ENCODE results near the gene DLX5. TPM values are rescaled to one million over a fixed set of nuclear protein-coding genes. Genes with fewer than 3 reads are reported as not detected.
A peak's percentile ranks its signal among the peaks of the same experiment; 100 is the strongest.
"Not testable (repeated sequence)": the region's sequence is repeated elsewhere in the genome, so short reads cannot be mapped to it uniquely, and the experiment has no call there.

Gene DLX5
- total RNA-seq, result not detected

GRCh38 chr7:97024209-97025129 lies at the start of gene DLX5:
Gene DLX5 (minus strand): TSS chr7:97024831. CDS start chr7:97024623, 208 bp downstream.
- DNase-seq, result no peak

GRCh38 chr7:97072025-97072424 lies 47.4 kb upstream of the DLX5 start:
- not testable (repeated sequence) for H3K4me1 ChIP-seq, H3K27me3 ChIP-seq, H3K4me3 ChIP-seq, DNase-seq, H3K9me3 ChIP-seq, H3K27ac ChIP-seq, H3K36me3 ChIP-seq

More at GRCh38 chr7:97024209-97025129, at the start of gene DLX5:
- TF ChIP-seq POLR2A (IDR thresholded peaks at IDR 0.05) (no peak), CTCF (IDR thresholded peaks at IDR 0.05) (no peak)
- Histone ChIP-seq H3K4me3 (peak within 1 kb of the TSS in 2 of 4 donors; percentile 19 to 31), H3K4me1 (peaks cover 0 to 36% (median 2%) of the 10 kb centered on the region in 4 donors), H3K27ac (no peak within 1 kb of the TSS), H3K36me3 (no peaks in the 10 kb centered on the region), H3K27me3 (peaks cover 0 to 68% of the 10 kb centered on the region in 2 donors), H3K9me3 (no peaks in the 10 kb centered on the region)

- H3K4me3 ChIP-seq, result no peak overlapping the region
- peak in 1 of 3 donors; percentile 54 for DNase-seq
- H3K9me3 ChIP-seq, result no peaks in the 10 kb centered on the region
- no peak overlapping the region for H3K27ac ChIP-seq
- H3K27me3 ChIP-seq, result no peaks in the 10 kb centered on the region
- H3K36me3 ChIP-seq, result no peaks in the 10 kb centered on the region
- no peaks in the 10 kb centered on the region for H3K4me1 ChIP-seq
- TF ChIP-seq POLR2A (IDR thresholded peaks at IDR 0.05) (no peak), CTCF (IDR thresholded peaks at IDR 0.05) (peak; percentile 16 to 64 (median 48))
Measured at GRCh38 chr7:97064972-97065587, 40.4 kb upstream of the DLX5 start.

GRCh38 chr7:97064020-97064419 lies 39.4 kb upstream of the DLX5 start:
- no peak for TF ChIP-seq CTCF (IDR thresholded peaks at IDR 0.05)
- no peak for TF ChIP-seq POLR2A (IDR thresholded peaks at IDR 0.05)
- H3K4me1 ChIP-seq, result no peaks in the 10 kb centered on the region

GRCh38 chr7:97043281-97043680 lies 18.6 kb upstream of the DLX5 start:
- no peak overlapping the region for H3K27ac ChIP-seq
- H3K4me1 ChIP-seq, result no peaks in the 10 kb centered on the region
- H3K36me3 ChIP-seq, result no peaks in the 10 kb centered on the region
- DNase-seq, result no peak
- no peaks in the 10 kb centered on the region for H3K9me3 ChIP-seq
- no peak overlapping the region for H3K4me3 ChIP-seq
- H3K27me3 ChIP-seq, result no peaks in the 10 kb centered on the region
- no peak for TF ChIP-seq CTCF (IDR thresholded peaks at IDR 0.05)
- TF ChIP-seq POLR2A (IDR thresholded peaks at IDR 0.05), result no peak

More at GRCh38 chr7:97064020-97064419, 39.4 kb upstream of the DLX5 start:
- no peak overlapping the region for H3K27ac ChIP-seq
- DNase-seq, result no peak
- H3K9me3 ChIP-seq, result peaks cover 0 to 3% (median 0%) of the 10 kb centered on the region in 4 donors
- H3K27me3 ChIP-seq, result no peaks in the 10 kb centered on the region
- H3K36me3 ChIP-seq, result no peaks in the 10 kb centered on the region
- no peak overlapping the region for H3K4me3 ChIP-seq

Data from Peyer's patch (tissue), 4 donors.